K562 (cell line): Measurements from ENCODE around the gene RBM12. TPM values are rescaled to one million over a fixed set of nuclear protein-coding genes. Genes with fewer than 3 reads are reported as not detected.

Source experiments
- ATAC-seq: fragments of 200-7000 bp; cut with Tn5 transposase; 3 replicates; pipeline ENCODE4 v1.9.1; 2020; ENCODE audit warnings: moderate library complexity
- BruUV-seq: library from RNA; stranded (reverse); fragments of 400-500 nt; replicated peaks from 2 replicates; lab custom pipeline; 2021; lab: Mats Ljungman, UMichigan
- CTCF ChIA-PET: fragments of 300-600 bp; formaldehyde crosslinking; extraction: SDS; loops from one replicate; lab custom pipeline; 2021; ENCODE audit warnings: low intra/inter-chr PET ratio; lab: Yijun Ruan, JAX
- POLR2A ChIA-PET: fragments of 300-600, 350-650 bp; sonication (Branson Sonifier 250); formaldehyde crosslinking; extraction: SDS; loops from one replicate; lab custom pipeline; 2021; ENCODE audit warnings: antibody characterized with exemption, inconsistent platforms; lab: Yijun Ruan, JAX
- DNase-seq, 4 experiments: peaks; one replicate each; pipeline versions ENCODE4 v3.0.0 to v3.0.0-alpha.2; 2011 to 2018; ENCODE audit warnings: low spot score in 3 of 4, mixed read lengths in 3 of 4; ENCODE audit errors: extremely low read depth in 1 of 4
- FAIRE-seq: peaks from 2 replicates; lab custom pipeline; 2011; peaks lifted over from hg19 to GRCh38; lab: Jason Lieb, UNC
- H2AFZ ChIP-seq: 2 replicates; pipeline ENCODE4 v1.6.0; 2011; ENCODE audit warnings: low read depth, low read length, control low read depth, inconsistent platforms
- H3K27ac ChIP-seq: fragments of 200-600 bp; 3 replicates; pipeline ENCODE4 v1.8.0; 2011; ENCODE audit warnings: low read depth, mild to moderate bottlenecking, control low read depth, inconsistent platforms, low read length, moderate library complexity, mixed read lengths; ENCODE audit errors: extremely low read depth
- H3K27me3 ChIP-seq, 2 experiments: fragments of 300-600 bp in 1 of 2; 2 replicates in 1 of 2; 3 replicates in 1 of 2; pipeline versions ENCODE4 v1.6.0 to v1.8.0; 2011; ENCODE audit warnings: inconsistent platforms in 2 of 2, low read length in 2 of 2, mild to moderate bottlenecking in 1 of 2, mixed read lengths in 1 of 2, moderate library complexity in 1 of 2; ENCODE audit not compliant: control insufficient read depth in 2 of 2, insufficient read depth in 2 of 2
- H3K36me3 ChIP-seq: fragments of 300-600 bp; 3 replicates; pipeline ENCODE4 v1.8.0; 2011; ENCODE audit warnings: mild to moderate bottlenecking, low read length, inconsistent platforms; ENCODE audit not compliant: control insufficient read depth, insufficient read depth
- H3K4me1 ChIP-seq, 2 experiments: fragments of 200-600 bp in 1 of 2; replicated peaks in 1 of 2; 2 replicates in 1 of 2; 3 replicates in 1 of 2; pipeline versions ENCODE4 v1.5.1 to v1.8.0; 2011; ENCODE audit warnings: inconsistent platforms in 2 of 2, low read length in 2 of 2, mild to moderate bottlenecking in 1 of 2, mixed read lengths in 1 of 2, moderate library complexity in 1 of 2; ENCODE audit not compliant: control insufficient read depth in 2 of 2, insufficient read depth in 2 of 2
- H3K4me2 ChIP-seq: 2 replicates; pipeline ENCODE4 v1.6.1; 2011; ENCODE audit warnings: low read length, control low read depth, inconsistent platforms, mixed read lengths; ENCODE audit not compliant: insufficient read depth
- H3K4me3 ChIP-seq: fragments of 200-600 bp; sonication (generic), shearing (Covaris generic); 2 replicates; pipeline ENCODE4 v1.5.1; 2016; ENCODE audit warnings: control low read depth, inconsistent platforms
- H3K79me2 ChIP-seq: fragments of 200-600 bp; 3 replicates; pipeline ENCODE4 v1.8.0; 2011; ENCODE audit warnings: low read length, inconsistent platforms; ENCODE audit not compliant: control insufficient read depth, insufficient read depth
- H3K9ac ChIP-seq, 2 experiments: 2 replicates each; pipeline versions ENCODE4 v1.6.0 to v1.6.1; 2011; ENCODE audit warnings: low read depth in 2 of 2, low read length in 2 of 2, control low read depth in 1 of 2, inconsistent platforms in 1 of 2, mild to moderate bottlenecking in 1 of 2, mixed read lengths in 1 of 2; ENCODE audit not compliant: insufficient read depth in 1 of 2
- H3K9me1 ChIP-seq: one replicate; pipeline ENCODE4 v1.6.0; 2011; ENCODE audit warnings: inconsistent platforms, mild to moderate bottlenecking, low read length, moderate library complexity; ENCODE audit not compliant: control insufficient read depth, insufficient read depth
- H3K9me3 ChIP-seq: replicated peaks from 2 replicates; pipeline ENCODE4 v1.5.1; 2011; ENCODE audit warnings: low read depth, low read length, inconsistent platforms; ENCODE audit not compliant: control insufficient read depth, insufficient read depth
- H4K20me1 ChIP-seq: replicated peaks from 2 replicates; pipeline ENCODE4 v1.6.1; 2011; ENCODE audit warnings: low read length, inconsistent platforms, mixed read lengths; ENCODE audit not compliant: control insufficient read depth, insufficient read depth
- HBP1 ChIP-seq: fragments of 450-650 bp; formaldehyde crosslinking; IDR thresholded peaks from 2 replicates; pipeline ENCODE4 v1.4.0; 2022; ENCODE audit warnings: missing genetic modification characterization
- IFI16 ChIP-seq: fragments of 250-450 bp; sonication (Bioruptor Pico); IDR thresholded peaks from 2 replicates; pipeline ENCODE4 v2.1.2; 2022; ENCODE audit warnings: mild to moderate bottlenecking, inconsistent platforms
- MLLT1 ChIP-seq, 2 experiments: fragments of 450-650 bp; IDR thresholded peaks; 2 replicates each; pipeline ENCODE4 v1.6.1; 2016
- REST ChIP-seq, 2 experiments: fragments of 450-650 bp; formaldehyde crosslinking in 1 of 2; IDR thresholded peaks; 2 replicates each; pipeline versions ENCODE4 v1.4.0 to v1.6.1; 2014 to 2020; ENCODE audit warnings: mild to moderate bottlenecking in 2 of 2, borderline replicate concordance in 1 of 2, low read depth in 1 of 2
- TCF3 ChIP-seq: sonication (generic); formaldehyde crosslinking; IDR thresholded peaks from 2 replicates; pipeline ENCODE4 v1.4.0; 2020; ENCODE audit warnings: mild to moderate bottlenecking, missing genetic modification reagents
- XRCC4 ChIP-seq: IDR thresholded peaks from one replicate; pipeline ENCODE4 v1.6.1; 2011; ENCODE audit not compliant: insufficient read depth, insufficient read length; ENCODE audit errors: extremely low read depth
- ZNF232 ChIP-seq: sonication (generic); formaldehyde crosslinking; IDR thresholded peaks from 2 replicates; pipeline ENCODE4 v1.8.0; 2022; ENCODE audit warnings: mild to moderate bottlenecking, missing genetic modification reagents
- ZNF347 ChIP-seq: fragments of 450-650 bp; formaldehyde crosslinking; IDR thresholded peaks from 2 replicates; pipeline ENCODE4 v1.4.0; 2020; ENCODE audit warnings: low read depth, mild to moderate bottlenecking, moderate library complexity
- WGBS: fragments of 100-300 bp; shearing (Covaris generic); methylation state at CpG from one replicate; pipeline ENCODE4 v1.1.6; 2016; ENCODE audit warnings: low coverage, mixed read lengths; ENCODE audit not compliant: insufficient coverage; ENCODE audit errors: missing lambda C conversion rate; 5-methylcytosine and 5-hydroxymethylcytosine counted together
- in situ Hi-C: fragments of 300-500 bp; cut with MboI; formaldehyde crosslinking; loops from 4 replicates; pipeline ENCODE4 v1.15.0; 2018; ENCODE audit warnings: inconsistent platforms, mixed read lengths
- intact Hi-C: fragments of 100-400 bp; cut with micrococcal nuclease; formaldehyde crosslinking; loops from 2 replicates; pipeline ENCODE4 v1.14.2; 2022
- polyA plus RNA-seq, 8 experiments: library from polyadenylated mRNA; depleted of rRNA in 4 of 8; stranded (reverse) in 5 of 8; unstranded in 3 of 8; fragments of >200 nt; fragmentation: Nextera tagmentation in 2 of 8; fragmentation: Illumina TruSeq in 1 of 8; extraction: Ambion mirVana in 2 of 8; extraction: Trizol in 1 of 8; gene quantifications; 2 replicates each; pipeline versions ENCODE4 v1.2.1 to v1.2.3, GENCODE V29; 2011 to 2014; ENCODE audit warnings: inconsistent platforms in 1 of 8, missing spikeins in 1 of 8
- total RNA-seq, 7 experiments: library from RNA; depleted of rRNA in 6 of 7; stranded (reverse); fragments of >200 nt in 6 of 7; fragmentation: Illumina TruSeq in 2 of 7; extraction: Trizol in 2 of 7; gene quantifications; 2 replicates each; pipeline versions ENCODE4 v1.2.1 to v1.2.3, GENCODE V29; 2011 to 2021; ENCODE audit warnings: low replicate concordance in 1 of 7

RBM12 gene
- total and polyA plus RNA-seq, 9 of the 15 experiments (the other 6 are each of a cell fraction or from before 2014, with no cell fraction given): 5.0 to 162 (median 73.3) TPM

- Histone ChIP-seq H4K20me1 (no peaks in the 10 kb centered on the region), H3K9ac (no peak overlapping the region), H3K9me1 (no peaks in the 10 kb centered on the region), H3K4me1 (peaks cover 0 to 11% of the 10 kb centered on the region in 2 experiments; a peak in 2 of 5 replicates), H3K4me2 (no peak overlapping the region), H3K27ac (no peak overlapping the region), H3K27me3 (no peaks in the 10 kb centered on the region), H3K9me3 (no peaks in the 10 kb centered on the region), H3K79me2 (peaks cover 9% of the 10 kb centered on the region), H2AFZ (no peak overlapping the region), H3K36me3 (peaks cover 54% of the 10 kb centered on the region), H3K4me3 (no peak overlapping the region)
- DNase-seq (no peak), FAIRE-seq (no peak), ATAC-seq (no peak)
- in situ Hi-C loops (no loop called here), intact Hi-C loops (no loop called here)
- 76% methylated on average over 5 of the region's 5 CpGs for WGBS
- no TSS peak for BruUV-seq
- ChIA-PET CTCF (no interaction called here), POLR2A (interaction anchor here (0.6 to 1.0 kb wide), 3 partner anchors 17 to 107 kb away, joined by 3 to 4 read pairs (median 3); no protein-coding TSS in a partner anchor)
- TF ChIP-seq REST (IDR thresholded peaks at IDR 0.05; ENCODE audit: borderline replicate concordance) (no peak), REST (CRISPR knock-in tag; IDR thresholded peaks at IDR 0.05; ENCODE audit: low read depth) (no peak), TCF3 (CRISPR knock-in tag) (no peak), ZNF232 (no peak), MLLT1 (IDR thresholded peaks at IDR 0.05) (no peak), HBP1 (no peak), XRCC4 (no peak), IFI16 (CRISPR knock-in tag) (no peak), ZNF347 (CRISPR knock-in tag) (no peak)
These were observed 4.5 kb upstream of the RBM12 start for GRCh38 chr20:35669221-35669620.
